SK-N-SH treated with all-trans-retinoic acid at 6 μM for 48 hours (cell line): ENCODE results near the gene RAD23A.
"Not testable (repeated sequence)": the region's sequence is repeated elsewhere in the genome, so short reads cannot be mapped to it uniquely, and the experiment has no call there.

ENCODE experiments used
- ATAC-seq: fragments of 200-7000 bp; cut with Tn5 transposase; 3 replicates; pipeline ENCODE4 v1.9.1; 2020; ENCODE audit warnings: mild to moderate bottlenecking, moderate library complexity
- ARNTL ChIP-seq: fragments of 450-650 bp; formaldehyde crosslinking; IDR thresholded peaks from 2 replicates; pipeline ENCODE4 v1.5.0; 2020; ENCODE audit warnings: low read depth, mild to moderate bottlenecking, moderate library complexity, borderline replicate concordance
- BACH2 ChIP-seq: fragments of 250-450 bp; sonication (Bioruptor Pico); IDR thresholded peaks from 2 replicates; pipeline ENCODE4 v1.9.0; 2021; ENCODE audit warnings: mild to moderate bottlenecking, borderline replicate concordance
- CSDC2 ChIP-seq: fragments of 250-450 bp; sonication (Bioruptor Pico); IDR thresholded peaks from 2 replicates; pipeline ENCODE4 v1.5.0; 2020; ENCODE audit warnings: mild to moderate bottlenecking, moderate library complexity
- ESRRG ChIP-seq: fragments of 250-450 bp; sonication (Bioruptor Pico); IDR thresholded peaks from 2 replicates; pipeline ENCODE4 v1.6.1; 2021; ENCODE audit warnings: mild to moderate bottlenecking
- GLIS3 ChIP-seq: fragments of 250-450 bp; sonication (Bioruptor Pico); IDR thresholded peaks from 2 replicates; pipeline ENCODE4 v1.5.0; 2020; ENCODE audit warnings: mild to moderate bottlenecking, moderate library complexity
- OSR1 ChIP-seq: fragments of 250-450 bp; sonication (Bioruptor Pico); IDR thresholded peaks from 2 replicates; pipeline ENCODE4 v1.8.0; 2022; ENCODE audit warnings: moderate library complexity, mild to moderate bottlenecking, inconsistent platforms
- PATZ1 ChIP-seq: fragments of 250-450 bp; sonication (Bioruptor Pico); IDR thresholded peaks from 2 replicates; pipeline ENCODE4 v1.8.0; 2020; ENCODE audit warnings: mild to moderate bottlenecking, moderate library complexity, borderline replicate concordance
- POU6F1 ChIP-seq: fragments of 250-450 bp; sonication (Bioruptor Pico); IDR thresholded peaks from 2 replicates; pipeline ENCODE4 v1.8.0; 2021; ENCODE audit warnings: low read depth, mild to moderate bottlenecking, moderate library complexity, borderline replicate concordance
- PPARA ChIP-seq: fragments of 250-450 bp; sonication (Bioruptor Pico); IDR thresholded peaks from 2 replicates; pipeline ENCODE4 v1.5.0; 2020; ENCODE audit warnings: mild to moderate bottlenecking, borderline replicate concordance
- RARB ChIP-seq: fragments of 250-450 bp; sonication (Bioruptor Pico); IDR thresholded peaks from 2 replicates; pipeline ENCODE4 v1.8.0; 2021; ENCODE audit warnings: mild to moderate bottlenecking, moderate library complexity
- SNAI2 ChIP-seq: fragments of 250-450 bp; sonication (Bioruptor Pico); IDR thresholded peaks from 2 replicates; pipeline ENCODE4 v1.5.0; 2020; ENCODE audit warnings: mild to moderate bottlenecking, moderate library complexity
- TCF4 ChIP-seq: fragments of 250-450 bp; sonication (Bioruptor Pico); IDR thresholded peaks from 2 replicates; pipeline ENCODE4 v1.8.0; 2021; ENCODE audit warnings: mild to moderate bottlenecking, moderate library complexity, borderline replicate concordance
- TOX ChIP-seq: fragments of 250-450 bp; sonication (Bioruptor Pico); IDR thresholded peaks from 2 replicates; pipeline ENCODE4 v1.8.0; 2021; ENCODE audit warnings: mild to moderate bottlenecking, moderate library complexity, borderline replicate concordance
- ZC3H10 ChIP-seq: fragments of 250-450 bp; sonication (Bioruptor Pico); IDR thresholded peaks from 2 replicates; pipeline ENCODE4 v1.5.1; 2021; ENCODE audit warnings: mild to moderate bottlenecking, moderate library complexity
- ZFP3 ChIP-seq: fragments of 250-450 bp; sonication (Bioruptor Pico); IDR thresholded peaks from 2 replicates; pipeline ENCODE4 v1.5.0; 2020; ENCODE audit warnings: mild to moderate bottlenecking, moderate library complexity
- ZFP30 ChIP-seq: fragments of 450-650 bp; formaldehyde crosslinking; IDR thresholded peaks from 2 replicates; pipeline ENCODE4 v1.5.0; 2022; ENCODE audit warnings: mild to moderate bottlenecking, moderate library complexity
- ZNF565 ChIP-seq: fragments of 450-650 bp; formaldehyde crosslinking; conservative IDR thresholded peaks from 2 replicates; pipeline ENCODE4 v1.5.0; 2020; ENCODE audit warnings: low read depth, mild to moderate bottlenecking, moderate library complexity
- ZNF70 ChIP-seq: fragments of 450-650 bp; formaldehyde crosslinking; IDR thresholded peaks from 2 replicates; pipeline ENCODE4 v1.5.0; 2020; ENCODE audit warnings: mild to moderate bottlenecking, moderate library complexity
- ZNF8 ChIP-seq: fragments of 450-650 bp; formaldehyde crosslinking; IDR thresholded peaks from 2 replicates; pipeline ENCODE4 v1.5.0; 2020; ENCODE audit warnings: mild to moderate bottlenecking, moderate library complexity
- TF ChIP-seq, protein P1 (sequence below): fragments of 250-450 bp; sonication (Bioruptor Pico); IDR thresholded peaks from 2 replicates; pipeline ENCODE4 v1.5.0; 2020; ENCODE audit warnings: mild to moderate bottlenecking, moderate library complexity
- TF ChIP-seq, protein P2 (sequence below): fragments of 250-450 bp; sonication (Bioruptor Pico); IDR thresholded peaks from 2 replicates; pipeline ENCODE4 v1.5.1; 2020; ENCODE audit warnings: low read depth, mild to moderate bottlenecking, moderate library complexity

RAD23A gene

GRCh38 chr19:12912571-12912970, 33.1 kb upstream of the RAD23A start:
- ATAC-seq = no peak; the same call in 2 of the 3 replicates
- TF ChIP-seq ZC3H10 (CRISPR knock-in tag) (no peak), RARB (no peak)

DNA sequence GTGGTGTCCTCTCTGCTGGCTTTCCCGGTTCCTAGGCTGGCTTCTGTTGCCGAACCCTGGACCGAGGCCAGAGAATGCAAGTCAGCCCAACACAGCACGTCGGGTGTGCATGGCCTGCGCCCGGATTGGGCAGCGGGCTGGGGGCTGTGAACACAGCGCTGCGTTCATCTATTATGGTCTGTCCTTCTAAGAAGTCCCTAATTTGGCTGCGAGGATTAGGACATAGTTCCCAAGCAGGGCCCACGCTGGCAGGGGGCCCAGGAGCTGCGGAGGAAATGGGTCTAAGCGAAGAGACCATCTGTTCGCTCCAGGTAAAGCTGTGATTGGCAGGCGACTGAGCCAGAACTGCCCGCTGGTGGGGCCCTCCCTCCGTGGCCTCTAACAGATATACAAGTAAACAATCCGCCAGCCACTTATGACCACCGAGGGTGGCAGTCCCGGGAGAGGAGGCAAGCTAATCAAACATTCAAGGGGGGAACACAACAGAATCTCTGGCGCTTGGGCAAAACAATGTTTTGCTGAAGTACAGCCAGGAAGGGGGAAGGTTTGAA, 32.6 kb upstream of the RAD23A start:
- TF ChIP-seq, protein P1, sequence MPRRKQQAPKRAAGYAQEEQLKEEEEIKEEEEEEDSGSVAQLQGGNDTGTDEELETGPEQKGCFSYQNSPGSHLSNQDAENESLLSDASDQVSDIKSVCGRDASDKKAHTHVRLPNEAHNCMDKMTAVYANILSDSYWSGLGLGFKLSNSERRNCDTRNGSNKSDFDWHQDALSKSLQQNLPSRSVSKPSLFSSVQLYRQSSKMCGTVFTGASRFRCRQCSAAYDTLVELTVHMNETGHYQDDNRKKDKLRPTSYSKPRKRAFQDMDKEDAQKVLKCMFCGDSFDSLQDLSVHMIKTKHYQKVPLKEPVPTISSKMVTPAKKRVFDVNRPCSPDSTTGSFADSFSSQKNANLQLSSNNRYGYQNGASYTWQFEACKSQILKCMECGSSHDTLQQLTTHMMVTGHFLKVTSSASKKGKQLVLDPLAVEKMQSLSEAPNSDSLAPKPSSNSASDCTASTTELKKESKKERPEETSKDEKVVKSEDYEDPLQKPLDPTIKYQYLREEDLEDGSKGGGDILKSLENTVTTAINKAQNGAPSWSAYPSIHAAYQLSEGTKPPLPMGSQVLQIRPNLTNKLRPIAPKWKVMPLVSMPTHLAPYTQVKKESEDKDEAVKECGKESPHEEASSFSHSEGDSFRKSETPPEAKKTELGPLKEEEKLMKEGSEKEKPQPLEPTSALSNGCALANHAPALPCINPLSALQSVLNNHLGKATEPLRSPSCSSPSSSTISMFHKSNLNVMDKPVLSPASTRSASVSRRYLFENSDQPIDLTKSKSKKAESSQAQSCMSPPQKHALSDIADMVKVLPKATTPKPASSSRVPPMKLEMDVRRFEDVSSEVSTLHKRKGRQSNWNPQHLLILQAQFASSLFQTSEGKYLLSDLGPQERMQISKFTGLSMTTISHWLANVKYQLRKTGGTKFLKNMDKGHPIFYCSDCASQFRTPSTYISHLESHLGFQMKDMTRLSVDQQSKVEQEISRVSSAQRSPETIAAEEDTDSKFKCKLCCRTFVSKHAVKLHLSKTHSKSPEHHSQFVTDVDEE = peak; percentile 63; the same call in 1 of the 2 replicates
- 0 out of 2 replicates have a peak, but pooled peaks have one; percentile 13 for TF ChIP-seq ZNF70 (CRISPR knock-in tag)
- TF ChIP-seq, protein P2, sequence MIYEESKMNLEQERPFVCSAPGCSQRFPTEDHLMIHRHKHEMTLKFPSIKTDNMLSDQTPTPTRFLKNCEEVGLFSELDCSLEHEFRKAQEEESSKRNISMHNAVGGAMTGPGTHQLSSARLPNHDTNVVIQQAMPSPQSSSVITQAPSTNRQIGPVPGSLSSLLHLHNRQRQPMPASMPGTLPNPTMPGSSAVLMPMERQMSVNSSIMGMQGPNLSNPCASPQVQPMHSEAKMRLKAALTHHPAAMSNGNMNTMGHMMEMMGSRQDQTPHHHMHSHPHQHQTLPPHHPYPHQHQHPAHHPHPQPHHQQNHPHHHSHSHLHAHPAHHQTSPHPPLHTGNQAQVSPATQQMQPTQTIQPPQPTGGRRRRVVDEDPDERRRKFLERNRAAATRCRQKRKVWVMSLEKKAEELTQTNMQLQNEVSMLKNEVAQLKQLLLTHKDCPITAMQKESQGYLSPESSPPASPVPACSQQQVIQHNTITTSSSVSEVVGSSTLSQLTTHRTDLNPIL (CRISPR knock-in tag) = no peak

DNA sequence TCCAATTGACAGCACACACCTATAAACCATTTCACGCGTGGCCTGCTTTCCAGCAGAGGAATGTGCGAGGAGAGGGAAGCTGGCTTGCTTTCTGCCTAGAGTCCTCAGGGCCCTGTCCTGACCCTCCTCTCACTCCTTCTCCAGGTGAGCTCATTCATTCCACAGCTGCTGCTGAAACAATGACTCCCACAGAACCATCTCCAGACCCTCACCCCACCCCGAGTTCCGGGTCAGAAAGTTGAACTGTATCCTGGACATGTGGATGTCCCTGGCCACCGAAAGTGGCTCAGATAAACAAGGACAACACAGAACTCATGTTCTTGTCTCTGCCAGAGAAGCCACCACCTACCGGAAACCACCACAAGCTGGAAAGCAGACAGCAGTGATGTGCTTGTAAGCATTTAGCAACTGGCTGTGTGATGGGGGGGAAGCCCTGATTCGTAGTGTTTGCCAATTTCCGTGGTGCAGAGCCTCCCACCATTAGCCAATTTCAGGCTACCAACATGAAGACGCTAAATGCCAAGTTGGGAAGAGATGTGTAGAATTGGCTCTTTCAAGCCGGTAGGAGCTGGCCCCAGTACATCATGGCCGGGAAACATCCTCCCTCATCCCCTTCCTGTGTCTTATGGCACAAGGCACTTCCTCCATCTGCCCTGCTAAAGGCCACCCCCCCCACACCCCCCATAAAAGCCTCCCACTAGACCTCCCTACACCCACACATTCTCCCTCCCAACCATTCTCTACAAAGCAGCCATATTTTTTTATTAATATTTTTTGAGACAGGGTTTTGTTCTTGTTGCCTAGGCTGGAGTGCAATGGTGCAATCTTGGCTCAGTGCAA, 31.6 kb upstream of the RAD23A start:
- TF ChIP-seq PATZ1 (CRISPR knock-in tag) = no peak
- TF ChIP-seq ZFP30 = no peak
- no peak for TF ChIP-seq PPARA (CRISPR knock-in tag)
- no peak for TF ChIP-seq TCF4 (CRISPR knock-in tag)
- no peak for TF ChIP-seq ARNTL (CRISPR knock-in tag)
- TF ChIP-seq ZNF565 (CRISPR knock-in tag) = no peak
- TF ChIP-seq SNAI2 (CRISPR knock-in tag) = no peak
- no peak for TF ChIP-seq ZNF8 (CRISPR knock-in tag)
- TF ChIP-seq POU6F1 (CRISPR knock-in tag) = no peak
- no peak for TF ChIP-seq OSR1 (CRISPR knock-in tag)
- TF ChIP-seq ZNF70 (CRISPR knock-in tag) = no peak
- TF ChIP-seq, protein P2 (CRISPR knock-in tag) = no peak
- TF ChIP-seq RARB = no peak
- no peak for TF ChIP-seq GLIS3 (CRISPR knock-in tag)
- no peak for TF ChIP-seq CSDC2 (CRISPR knock-in tag)
- no peak for TF ChIP-seq BACH2 (CRISPR knock-in tag)
- TF ChIP-seq TOX (CRISPR knock-in tag) = no peak
- no peak for TF ChIP-seq ZFP3 (CRISPR knock-in tag)
- no peak for TF ChIP-seq ZC3H10 (CRISPR knock-in tag)
- no peak for TF ChIP-seq ESRRG (CRISPR knock-in tag)
- no peak for ATAC-seq

More for the DNA sequence above, 32.6 kb upstream of the RAD23A start:
- peak; percentile 73 for ATAC-seq

GRCh38 chr19:12915860-12916259, 29.8 kb upstream of the RAD23A start:
- ATAC-seq = not testable (repeated sequence)
